ENCODE results near the gene SERINC4.
A peak's percentile ranks its signal among the peaks of the same experiment; 100 is the strongest.

The SERINC4 gene

GRCh38 chr15:43772624-43773023 is 27.4 kb downstream of the SERINC4 start:
- H3K9ac ChIP-seq (ENCODE audit: low read length): peak overlapping the region; percentile 39
- no peak overlapping the region for H3K14ac ChIP-seq (ENCODE audit: low read length in 2 of 2)
- H3K79me1 ChIP-seq (replicated peaks; ENCODE audit: low read length, poor library complexity, severe bottlenecking): peaks cover 6% of the 10 kb centered on the region
- H2BK5ac ChIP-seq (ENCODE audit: low read depth, low read length, poor library complexity, severe bottlenecking): no peak overlapping the region
- no peak overlapping the region for H2BK120ac ChIP-seq (ENCODE audit: low read depth, low read length)
- no peaks in the 10 kb centered on the region for H3K9me3 ChIP-seq (ENCODE audit: control insufficient read depth, low read length)
- H2BK12ac ChIP-seq (ENCODE audit: low read length in 2 of 2): no peak overlapping the region
- no peak for DNase-seq
- no peak overlapping the region for H4K8ac ChIP-seq (ENCODE audit: low read length)
- no peak overlapping the region for H3K4ac ChIP-seq (ENCODE audit: low read depth in 1 of 2, low read length in 2 of 2)
- H3K36me3 ChIP-seq (ENCODE audit: control insufficient read depth in 1 of 2, insufficient read depth in 2 of 2, low read depth in 1 of 2, low read length in 2 of 2): peaks cover 27 to 68% of the 10 kb centered on the region in 2 experiments
- H3K27ac ChIP-seq (ENCODE audit: low read length, poor library complexity, severe bottlenecking): no peak overlapping the region
- H4K91ac ChIP-seq (ENCODE audit: low read length): no peak overlapping the region
- no peak overlapping the region for H3K4me2 ChIP-seq (ENCODE audit: low read length, poor library complexity, severe bottlenecking)
- H2AK5ac ChIP-seq (ENCODE audit: low read length, severe bottlenecking): no peak overlapping the region
- no peaks in the 10 kb centered on the region for H3K27me3 ChIP-seq (ENCODE audit: control insufficient read depth in 1 of 2, insufficient read depth in 1 of 2, low read length in 2 of 2)
- H3K4me3 ChIP-seq (ENCODE audit: insufficient read depth in 1 of 2, low read depth in 1 of 2, low read length in 2 of 2): no peak overlapping the region
- H2AFZ ChIP-seq (ENCODE audit: low read depth, low read length): no peak overlapping the region
- no peak overlapping the region for H3K23ac ChIP-seq (ENCODE audit: low read length in 2 of 2)
- H3K18ac ChIP-seq (ENCODE audit: low read depth in 1 of 2, low read length in 2 of 2): no peak overlapping the region
- H3K4me1 ChIP-seq (ENCODE audit: control insufficient read depth, insufficient read depth, low read depth, low read length): peaks cover 13% of the 10 kb centered on the region
- H2BK15ac ChIP-seq (ENCODE audit: low read depth, poor library complexity, severe bottlenecking): no peak overlapping the region

GRCh38 chr15:43771816-43772215 is 28.2 kb downstream of the SERINC4 start:
- H3K27me3 ChIP-seq (ENCODE audit: control insufficient read depth in 1 of 2, insufficient read depth in 1 of 2, low read length in 2 of 2): no peaks in the 10 kb centered on the region
- H3K14ac ChIP-seq (ENCODE audit: low read length in 2 of 2): no peak overlapping the region
- no peaks in the 10 kb centered on the region for H3K9me3 ChIP-seq (ENCODE audit: control insufficient read depth, low read length)
- no peak overlapping the region for H2AK5ac ChIP-seq (ENCODE audit: low read length, severe bottlenecking)
- no peak overlapping the region for H3K4me2 ChIP-seq (ENCODE audit: low read length, poor library complexity, severe bottlenecking)
- H2BK5ac ChIP-seq (ENCODE audit: low read depth, low read length, poor library complexity, severe bottlenecking): no peak overlapping the region
- no peak overlapping the region for H2BK120ac ChIP-seq (ENCODE audit: low read depth, low read length)
- H3K18ac ChIP-seq (ENCODE audit: low read depth in 1 of 2, low read length in 2 of 2): no peak overlapping the region
- peaks cover 6% of the 10 kb centered on the region for H3K79me1 ChIP-seq (replicated peaks; ENCODE audit: low read length, poor library complexity, severe bottlenecking)
- H2BK12ac ChIP-seq (ENCODE audit: low read length in 2 of 2): no peak overlapping the region
- no peak overlapping the region for H3K4me3 ChIP-seq (ENCODE audit: insufficient read depth in 1 of 2, low read depth in 1 of 2, low read length in 2 of 2)
- peak overlapping the region; percentile 39 for H3K9ac ChIP-seq (ENCODE audit: low read length)
- whole genome bisulfite sequencing: 82% methylated on average over 2 of the region's 2 CpGs
- no peak overlapping the region for H2AFZ ChIP-seq (ENCODE audit: low read depth, low read length)
- peaks cover 35 to 76% of the 10 kb centered on the region in 2 experiments for H3K36me3 ChIP-seq (ENCODE audit: control insufficient read depth in 1 of 2, insufficient read depth in 2 of 2, low read depth in 1 of 2, low read length in 2 of 2)
- no peak overlapping the region for H3K23ac ChIP-seq (ENCODE audit: low read length in 2 of 2)
- no peak overlapping the region for H3K27ac ChIP-seq (ENCODE audit: low read length, poor library complexity, severe bottlenecking)
- no peak overlapping the region for H3K4ac ChIP-seq (ENCODE audit: low read depth in 1 of 2, low read length in 2 of 2)
- H4K8ac ChIP-seq (ENCODE audit: low read length): no peak overlapping the region
- peak; percentile 28 for DNase-seq
- no peak overlapping the region for H2BK15ac ChIP-seq (ENCODE audit: low read depth, poor library complexity, severe bottlenecking)
- H4K91ac ChIP-seq (ENCODE audit: low read length): no peak overlapping the region
- H3K4me1 ChIP-seq (ENCODE audit: control insufficient read depth, insufficient read depth, low read depth, low read length): peaks cover 10% of the 10 kb centered on the region

GRCh38 chr15:43769584-43770228 is 30.3 kb downstream of the SERINC4 start:
- H4K8ac ChIP-seq (ENCODE audit: low read length): no peak overlapping the region
- H3K9me3 ChIP-seq (ENCODE audit: control insufficient read depth, low read length): no peaks in the 10 kb centered on the region
- 41% methylated on average over 3 of the region's 5 CpGs for WGBS
- H3K79me1 ChIP-seq (replicated peaks; ENCODE audit: low read length, poor library complexity, severe bottlenecking): peaks cover 6% of the 10 kb centered on the region
- H3K14ac ChIP-seq (ENCODE audit: low read length in 2 of 2): no peak overlapping the region
- H3K4me1 ChIP-seq (ENCODE audit: control insufficient read depth, insufficient read depth, low read depth, low read length): no peaks in the 10 kb centered on the region
- H2AK5ac ChIP-seq (ENCODE audit: low read length, severe bottlenecking): no peak overlapping the region
- no peak overlapping the region for H2BK15ac ChIP-seq (ENCODE audit: low read depth, poor library complexity, severe bottlenecking)
- no peak overlapping the region for H3K23ac ChIP-seq (ENCODE audit: low read length in 2 of 2)
- H4K91ac ChIP-seq (ENCODE audit: low read length): no peak overlapping the region
- H3K4me3 ChIP-seq (ENCODE audit: insufficient read depth in 1 of 2, low read depth in 1 of 2, low read length in 2 of 2): no peak overlapping the region
- no peak overlapping the region for H2BK120ac ChIP-seq (ENCODE audit: low read depth, low read length)
- H3K4me2 ChIP-seq (ENCODE audit: low read length, poor library complexity, severe bottlenecking): no peak overlapping the region
- H3K18ac ChIP-seq (ENCODE audit: low read depth in 1 of 2, low read length in 2 of 2): no peak overlapping the region
- no peak overlapping the region for H2AFZ ChIP-seq (ENCODE audit: low read depth, low read length)
- H3K4ac ChIP-seq (ENCODE audit: low read depth in 1 of 2, low read length in 2 of 2): no peak overlapping the region
- H2BK5ac ChIP-seq (ENCODE audit: low read depth, low read length, poor library complexity, severe bottlenecking): no peak overlapping the region
- H3K9ac ChIP-seq (ENCODE audit: low read length): peak overlapping the region; percentile 3
- H3K27ac ChIP-seq (ENCODE audit: low read length, poor library complexity, severe bottlenecking): no peak overlapping the region
- no peak overlapping the region for H2BK12ac ChIP-seq (ENCODE audit: low read length in 2 of 2)
- peak; percentile 68 for DNase-seq
- H3K36me3 ChIP-seq (ENCODE audit: control insufficient read depth in 1 of 2, insufficient read depth in 2 of 2, low read depth in 1 of 2, low read length in 2 of 2): peaks cover 35 to 97% of the 10 kb centered on the region in 2 experiments
- H3K27me3 ChIP-seq (ENCODE audit: control insufficient read depth in 1 of 2, insufficient read depth in 1 of 2, low read length in 2 of 2): no peaks in the 10 kb centered on the region

- peaks cover 6% of the 10 kb centered on the region for H3K79me1 ChIP-seq (replicated peaks; ENCODE audit: low read length, poor library complexity, severe bottlenecking)
- no peak overlapping the region for H3K23ac ChIP-seq (ENCODE audit: low read length in 2 of 2)
- H2BK5ac ChIP-seq (ENCODE audit: low read depth, low read length, poor library complexity, severe bottlenecking): no peak overlapping the region
- no peak overlapping the region for H4K8ac ChIP-seq (ENCODE audit: low read length)
- 88% methylated on average over 2 of the region's 2 CpGs for WGBS
- no peak overlapping the region for H3K9ac ChIP-seq (ENCODE audit: low read length)
- H2AFZ ChIP-seq (ENCODE audit: low read depth, low read length): no peak overlapping the region
- no peaks in the 10 kb centered on the region for H3K4me1 ChIP-seq (ENCODE audit: control insufficient read depth, insufficient read depth, low read depth, low read length)
- H3K4ac ChIP-seq (ENCODE audit: low read depth in 1 of 2, low read length in 2 of 2): no peak overlapping the region
- H3K36me3 ChIP-seq (ENCODE audit: control insufficient read depth in 1 of 2, insufficient read depth in 2 of 2, low read depth in 1 of 2, low read length in 2 of 2): peaks cover 30 to 90% of the 10 kb centered on the region in 2 experiments
- H2AK5ac ChIP-seq (ENCODE audit: low read length, severe bottlenecking): no peak overlapping the region
- H2BK120ac ChIP-seq (ENCODE audit: low read depth, low read length): no peak overlapping the region
- no peak overlapping the region for H4K91ac ChIP-seq (ENCODE audit: low read length)
- H3K18ac ChIP-seq (ENCODE audit: low read depth in 1 of 2, low read length in 2 of 2): no peak overlapping the region
- no peak for DNase-seq
- H3K9me3 ChIP-seq (ENCODE audit: control insufficient read depth, low read length): no peaks in the 10 kb centered on the region
- H2BK15ac ChIP-seq (ENCODE audit: low read depth, poor library complexity, severe bottlenecking): no peak overlapping the region
- no peak overlapping the region for H3K4me3 ChIP-seq (ENCODE audit: insufficient read depth in 1 of 2, low read depth in 1 of 2, low read length in 2 of 2)
- no peaks in the 10 kb centered on the region for H3K27me3 ChIP-seq (ENCODE audit: control insufficient read depth in 1 of 2, insufficient read depth in 1 of 2, low read length in 2 of 2)
- no peak overlapping the region for H3K27ac ChIP-seq (ENCODE audit: low read length, poor library complexity, severe bottlenecking)
- no peak overlapping the region for H2BK12ac ChIP-seq (ENCODE audit: low read length in 2 of 2)
- no peak overlapping the region for H3K4me2 ChIP-seq (ENCODE audit: low read length, poor library complexity, severe bottlenecking)
- H3K14ac ChIP-seq (ENCODE audit: low read length in 2 of 2): no peak overlapping the region
Observed at GRCh38 chr15:43763819-43764446, 36.1 kb downstream of the SERINC4 start.
